GM23338 (cell line): Measurements from ENCODE around the gene BLOC1S3.

ENCODE experiments used
- CREB1 ChIP-seq: fragments of 250-450 bp; sonication (Bioruptor Pico); IDR thresholded peaks from 2 replicates; pipeline ENCODE4 v1.5.0; 2020; ENCODE audit warnings: low read depth, mild to moderate bottlenecking, moderate library complexity
- EZH2 ChIP-seq: fragments of 200-600 bp; sonication (generic); IDR thresholded peaks from one replicate; pipeline ENCODE4 v1.8.0; 2017; ENCODE audit warnings: antibody characterized with exemption, mild to moderate bottlenecking, low read depth; ENCODE audit not compliant: unreplicated experiment
- EZH2phosphoT487 ChIP-seq: fragments of 200-600 bp; sonication (generic); IDR thresholded peaks from one replicate; pipeline ENCODE4 v1.8.1; 2018; ENCODE audit warnings: antibody characterized with exemption; ENCODE audit not compliant: unreplicated experiment
- NANOG ChIP-seq: IDR thresholded peaks from 2 replicates; pipeline ENCODE4 v1.6.1; 2016; ENCODE audit warnings: antibody characterized with exemption, borderline replicate concordance
- POLR2AphosphoS5 ChIP-seq: IDR thresholded peaks from 2 replicates; pipeline ENCODE4 v1.6.1; 2016; ENCODE audit warnings: antibody characterized with exemption, low read depth
- STAT1 ChIP-seq: IDR thresholded peaks from one replicate; pipeline ENCODE4 v1.6.1; 2016; ENCODE audit warnings: antibody characterized with exemption; ENCODE audit not compliant: unreplicated experiment
- ZNF331 ChIP-seq: fragments of 250-450 bp; sonication (Bioruptor Pico); IDR thresholded peaks from 2 replicates; pipeline ENCODE4 v1.5.0; 2020; ENCODE audit warnings: low read depth, mild to moderate bottlenecking, moderate library complexity
- TF ChIP-seq, protein P1 (sequence below), 2 experiments: fragments of 200-600 bp in 1 of 2; sonication (generic) in 1 of 2; conservative IDR thresholded peaks; 2 replicates each; pipeline versions ENCODE4 v1.5.1 to v1.6.1; 2016 to 2017; ENCODE audit warnings: antibody characterized with exemption in 2 of 2, low read depth in 2 of 2, mild to moderate bottlenecking in 2 of 2, moderate library complexity in 1 of 2
- TF ChIP-seq, protein P2 (sequence below): IDR thresholded peaks from one replicate; pipeline ENCODE4 v1.6.1; 2018; ENCODE audit warnings: antibody characterized with exemption; ENCODE audit not compliant: unreplicated experiment
- TF ChIP-seq, protein P3 (sequence below): IDR thresholded peaks from 2 replicates; pipeline ENCODE4 v1.6.1; 2016; ENCODE audit warnings: antibody characterized with exemption

DNA sequence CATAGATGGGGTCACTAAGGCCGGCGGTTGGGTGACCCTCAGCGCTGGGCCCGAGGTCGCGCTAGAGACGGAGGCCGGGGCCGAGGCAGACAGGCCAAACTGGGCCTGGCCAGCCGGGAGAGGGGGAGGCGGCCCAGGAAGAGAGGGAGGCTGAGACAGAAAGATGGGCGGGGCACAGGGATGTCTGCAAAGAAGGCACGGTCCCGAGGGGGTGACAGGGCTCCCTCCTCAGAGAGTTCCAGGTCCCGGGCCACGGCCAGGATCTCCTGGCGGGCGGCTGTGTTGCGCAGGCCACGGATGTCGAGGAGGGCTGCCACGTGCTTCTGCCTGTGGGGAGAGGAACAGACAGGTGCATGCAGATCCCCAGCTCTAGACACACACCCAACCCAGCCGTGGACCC lies 34.4 kb downstream of the BLOC1S3 start:
- TF ChIP-seq, protein P1, sequence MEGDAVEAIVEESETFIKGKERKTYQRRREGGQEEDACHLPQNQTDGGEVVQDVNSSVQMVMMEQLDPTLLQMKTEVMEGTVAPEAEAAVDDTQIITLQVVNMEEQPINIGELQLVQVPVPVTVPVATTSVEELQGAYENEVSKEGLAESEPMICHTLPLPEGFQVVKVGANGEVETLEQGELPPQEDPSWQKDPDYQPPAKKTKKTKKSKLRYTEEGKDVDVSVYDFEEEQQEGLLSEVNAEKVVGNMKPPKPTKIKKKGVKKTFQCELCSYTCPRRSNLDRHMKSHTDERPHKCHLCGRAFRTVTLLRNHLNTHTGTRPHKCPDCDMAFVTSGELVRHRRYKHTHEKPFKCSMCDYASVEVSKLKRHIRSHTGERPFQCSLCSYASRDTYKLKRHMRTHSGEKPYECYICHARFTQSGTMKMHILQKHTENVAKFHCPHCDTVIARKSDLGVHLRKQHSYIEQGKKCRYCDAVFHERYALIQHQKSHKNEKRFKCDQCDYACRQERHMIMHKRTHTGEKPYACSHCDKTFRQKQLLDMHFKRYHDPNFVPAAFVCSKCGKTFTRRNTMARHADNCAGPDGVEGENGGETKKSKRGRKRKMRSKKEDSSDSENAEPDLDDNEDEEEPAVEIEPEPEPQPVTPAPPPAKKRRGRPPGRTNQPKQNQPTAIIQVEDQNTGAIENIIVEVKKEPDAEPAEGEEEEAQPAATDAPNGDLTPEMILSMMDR (conservative IDR thresholded peaks at IDR 0.05; ENCODE audit: low read depth in 2 of 2) = no peak
- TF ChIP-seq STAT1 = no peak
- TF ChIP-seq, protein P2, sequence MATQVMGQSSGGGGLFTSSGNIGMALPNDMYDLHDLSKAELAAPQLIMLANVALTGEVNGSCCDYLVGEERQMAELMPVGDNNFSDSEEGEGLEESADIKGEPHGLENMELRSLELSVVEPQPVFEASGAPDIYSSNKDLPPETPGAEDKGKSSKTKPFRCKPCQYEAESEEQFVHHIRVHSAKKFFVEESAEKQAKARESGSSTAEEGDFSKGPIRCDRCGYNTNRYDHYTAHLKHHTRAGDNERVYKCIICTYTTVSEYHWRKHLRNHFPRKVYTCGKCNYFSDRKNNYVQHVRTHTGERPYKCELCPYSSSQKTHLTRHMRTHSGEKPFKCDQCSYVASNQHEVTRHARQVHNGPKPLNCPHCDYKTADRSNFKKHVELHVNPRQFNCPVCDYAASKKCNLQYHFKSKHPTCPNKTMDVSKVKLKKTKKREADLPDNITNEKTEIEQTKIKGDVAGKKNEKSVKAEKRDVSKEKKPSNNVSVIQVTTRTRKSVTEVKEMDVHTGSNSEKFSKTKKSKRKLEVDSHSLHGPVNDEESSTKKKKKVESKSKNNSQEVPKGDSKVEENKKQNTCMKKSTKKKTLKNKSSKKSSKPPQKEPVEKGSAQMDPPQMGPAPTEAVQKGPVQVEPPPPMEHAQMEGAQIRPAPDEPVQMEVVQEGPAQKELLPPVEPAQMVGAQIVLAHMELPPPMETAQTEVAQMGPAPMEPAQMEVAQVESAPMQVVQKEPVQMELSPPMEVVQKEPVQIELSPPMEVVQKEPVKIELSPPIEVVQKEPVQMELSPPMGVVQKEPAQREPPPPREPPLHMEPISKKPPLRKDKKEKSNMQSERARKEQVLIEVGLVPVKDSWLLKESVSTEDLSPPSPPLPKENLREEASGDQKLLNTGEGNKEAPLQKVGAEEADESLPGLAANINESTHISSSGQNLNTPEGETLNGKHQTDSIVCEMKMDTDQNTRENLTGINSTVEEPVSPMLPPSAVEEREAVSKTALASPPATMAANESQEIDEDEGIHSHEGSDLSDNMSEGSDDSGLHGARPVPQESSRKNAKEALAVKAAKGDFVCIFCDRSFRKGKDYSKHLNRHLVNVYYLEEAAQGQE = no peak
- no peak for TF ChIP-seq POLR2AphosphoS5
- no peak for TF ChIP-seq EZH2phosphoT487
- TF ChIP-seq NANOG = no peak
- no peak for TF ChIP-seq EZH2
- TF ChIP-seq ZNF331 (CRISPR knock-in tag) = no peak
- TF ChIP-seq CREB1 (CRISPR knock-in tag) = no peak
- TF ChIP-seq, protein P3, sequence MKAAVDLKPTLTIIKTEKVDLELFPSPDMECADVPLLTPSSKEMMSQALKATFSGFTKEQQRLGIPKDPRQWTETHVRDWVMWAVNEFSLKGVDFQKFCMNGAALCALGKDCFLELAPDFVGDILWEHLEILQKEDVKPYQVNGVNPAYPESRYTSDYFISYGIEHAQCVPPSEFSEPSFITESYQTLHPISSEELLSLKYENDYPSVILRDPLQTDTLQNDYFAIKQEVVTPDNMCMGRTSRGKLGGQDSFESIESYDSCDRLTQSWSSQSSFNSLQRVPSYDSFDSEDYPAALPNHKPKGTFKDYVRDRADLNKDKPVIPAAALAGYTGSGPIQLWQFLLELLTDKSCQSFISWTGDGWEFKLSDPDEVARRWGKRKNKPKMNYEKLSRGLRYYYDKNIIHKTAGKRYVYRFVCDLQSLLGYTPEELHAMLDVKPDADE = no peak
